ENCODE data around the gene TDRD9. TPM values are rescaled to one million over a fixed set of nuclear protein-coding genes. Genes with fewer than 3 reads are reported as not detected.
A peak's percentile ranks its signal among the peaks of the same experiment; 100 is the strongest.

The TDRD9 gene
- total and polyA plus RNA-seq, 2 of the 4 experiments (the other 2 are of a cell fraction), result 0.07 to 0.18 TPM

DNA sequence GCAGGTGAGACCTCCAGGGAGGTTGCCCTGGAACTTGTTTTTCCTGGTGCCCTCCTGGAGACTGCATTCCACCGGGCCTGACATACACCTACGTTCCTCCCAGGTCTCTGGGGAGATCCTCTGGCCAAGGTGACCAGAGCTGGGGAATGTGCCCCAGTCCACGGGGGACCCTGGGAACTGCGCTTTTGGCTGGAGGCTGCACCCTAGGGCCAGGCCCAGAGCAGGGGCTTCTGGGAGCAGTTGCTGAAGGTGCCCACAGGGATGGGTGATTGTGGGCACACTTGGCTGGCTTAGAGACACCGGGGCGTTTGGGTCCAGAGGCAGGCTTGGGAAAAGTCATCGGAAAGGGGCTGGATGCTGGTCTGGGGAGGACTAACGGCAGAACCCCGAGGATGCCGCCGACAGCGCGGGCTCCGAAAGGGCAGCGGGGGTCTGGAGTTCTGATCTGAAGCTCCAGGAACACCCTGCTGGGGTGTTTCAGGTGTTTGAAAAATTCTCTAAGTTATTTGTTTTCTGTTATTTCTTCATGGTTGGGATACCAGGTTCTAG lies 36.5 kb upstream of the TDRD9 start:
- ATAC-seq (ENCODE audit: low read depth) (no peak), DNase-seq (no peak)
- Histone ChIP-seq H3K27ac (ENCODE audit: insufficient read depth, low read length) (no peak overlapping the region), H3K4me1 (ENCODE audit: control insufficient read depth, insufficient read depth, low read length) (no peaks in the 10 kb centered on the region; the same call in 1 of the 2 replicates), H2BK20ac (ENCODE audit: low read depth, low read length) (no peak overlapping the region), H2BK15ac (ENCODE audit: low read depth, low read length) (no peak overlapping the region), H3K27me3 (ENCODE audit: control insufficient read depth, insufficient read depth, low read length) (no peaks in the 10 kb centered on the region; the same call in 1 of the 2 replicates), H3K36me3 (ENCODE audit: control insufficient read depth, insufficient read depth, low read length) (no peaks in the 10 kb centered on the region), H4K8ac (ENCODE audit: low read depth in 2 of 2, low read length in 2 of 2) (no peak overlapping the region), H2BK120ac (ENCODE audit: low read depth, low read length) (no peak overlapping the region), H4K5ac (ENCODE audit: low read depth, low read length) (no peak overlapping the region), H3K23ac (ENCODE audit: low read depth, low read length) (no peak overlapping the region), H2AFZ (replicated peaks; ENCODE audit: low read length, poor library complexity) (no peak overlapping the region), H3K4me3 (ENCODE audit: insufficient read depth, low read depth, low read length) (no peak overlapping the region), H3K18ac (ENCODE audit: low read depth, low read length) (no peak overlapping the region), H4K91ac (ENCODE audit: insufficient read depth, low read depth, low read length) (no peak overlapping the region), H3K9me1 (ENCODE audit: insufficient read depth, low read length) (no peaks in the 10 kb centered on the region), H2BK5ac (ENCODE audit: low read depth, low read length, poor library complexity, severe bottlenecking) (no peak overlapping the region), H3K79me1 (ENCODE audit: low read depth in 1 of 2, low read length in 2 of 2) (no peaks in the 10 kb centered on the region), H2AK9ac (replicated peaks; ENCODE audit: low read depth, low read length, poor library complexity) (peak overlapping the region; percentile 55), H3K4me2 (ENCODE audit: low read depth, low read length) (no peak overlapping the region), H3K14ac (replicated peaks; ENCODE audit: low read depth, low read length) (no peak overlapping the region), H3K4ac (ENCODE audit: low read depth, low read length) (no peak overlapping the region), H3K56ac (ENCODE audit: extremely low read depth, insufficient read depth, low read length) (no peak overlapping the region), H2AK5ac (ENCODE audit: low read depth, low read length) (no peak overlapping the region), H3K9ac (ENCODE audit: low read depth, low read length) (no peak overlapping the region), H4K20me1 (ENCODE audit: insufficient read depth, low read length) (no peaks in the 10 kb centered on the region; the same call in 1 of the 2 replicates), H3K9me3 (ENCODE audit: control insufficient read depth, insufficient read depth, low read length) (0 out of 2 replicates have a peak, but pooled peaks cover 2% of the 10 kb centered on the region)
- WGBS, 2 experiments (ENCODE audit: extremely low coverage in 2 of 2, insufficient read length in 1 of 2), result 78% methylated on average over 9 of the region's 15 CpGs; no CpG with 5 or more reads in 1 of the 2 experiments
- CTCF ChIA-PET, result no interaction called here
- in situ Hi-C loops (cut with MboI; ENCODE audit: low sequenced_read_pairs), result no loop called here
- dilution Hi-C loops (cut with HindIII; ENCODE audit: low sequenced_read_pairs, unreplicated experiment), result no loop called here
- TF ChIP-seq NFE2L2 (IDR thresholded peaks at IDR 0.05; ENCODE audit: low read depth, low read length), result no peak
- intact Hi-C loops (cut with micrococcal nuclease), result no loop called here
- BruUV-seq (replicated peaks), result no TSS peak
- POLR2A ChIA-PET (ENCODE audit: unreplicated experiment), result no interaction called here

Data from IMR-90 (cell line).